Measurements from ENCODE around the gene AKAP9.

GRCh38 chr7:91910171-91910570 is 30.5 kb upstream of the AKAP9 start:
- TF ChIP-seq CTCF (IDR thresholded peaks at IDR 0.05) (no peak), POLR2A (IDR thresholded peaks at IDR 0.05) (no peak)
